OCI-LY3 (cell line): ENCODE results near the gene B3GLCT.

ENCODE experiments used
- CTCF ChIP-seq: fragments of 200-600, 300-600 bp; sonication (generic); IDR thresholded peaks from 2 replicates; pipeline ENCODE4 v1.5.1; 2014; ENCODE audit warnings: antibody characterized with exemption, low read length, low read depth
- EZH2phosphoT487 ChIP-seq: fragments of 200-600 bp; shearing (Covaris generic); IDR thresholded peaks from 2 replicates; pipeline ENCODE4 v1.6.1; 2018; ENCODE audit warnings: antibody characterized with exemption, mixed run types, low read depth

- no peak for TF ChIP-seq CTCF
- TF ChIP-seq EZH2phosphoT487: no peak
Observed at GRCh38 chr13:31201341-31202031, 1.7 kb downstream of the B3GLCT start.
